GM19238 (cell line): ENCODE results near the gene MAN2A1.
"Not testable (repeated sequence)": the region's sequence is repeated elsewhere in the genome, so short reads cannot be mapped to it uniquely, and the experiment has no call there.

Experiments
- DNase-seq: peaks from one replicate; pipeline ENCODE4 v3.0.0; 2011; ENCODE audit warnings: low spot score; ENCODE audit not compliant: insufficient read length

Gene MAN2A1

DNA sequence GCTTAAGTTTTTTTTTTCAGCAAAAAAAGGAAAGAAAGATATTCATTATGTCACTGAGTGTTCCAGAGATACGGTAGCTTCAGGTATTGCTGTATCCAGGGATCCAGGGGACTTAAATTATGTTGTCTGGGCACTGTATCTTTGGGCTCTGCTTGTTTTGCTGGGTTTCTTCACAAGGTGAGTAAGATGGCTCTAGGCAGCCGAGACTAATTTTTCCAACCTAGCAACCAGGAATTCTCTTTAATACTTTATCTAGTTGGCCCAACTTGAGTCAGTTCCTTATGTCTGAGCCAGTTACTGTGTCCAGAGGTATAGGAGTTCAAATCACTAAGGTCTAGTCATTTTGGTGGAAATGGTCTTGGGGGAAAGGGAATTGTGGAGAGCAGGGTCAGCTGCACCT, 66.0 kb downstream of the MAN2A1 start:
- DNase-seq = no peak

DNA sequence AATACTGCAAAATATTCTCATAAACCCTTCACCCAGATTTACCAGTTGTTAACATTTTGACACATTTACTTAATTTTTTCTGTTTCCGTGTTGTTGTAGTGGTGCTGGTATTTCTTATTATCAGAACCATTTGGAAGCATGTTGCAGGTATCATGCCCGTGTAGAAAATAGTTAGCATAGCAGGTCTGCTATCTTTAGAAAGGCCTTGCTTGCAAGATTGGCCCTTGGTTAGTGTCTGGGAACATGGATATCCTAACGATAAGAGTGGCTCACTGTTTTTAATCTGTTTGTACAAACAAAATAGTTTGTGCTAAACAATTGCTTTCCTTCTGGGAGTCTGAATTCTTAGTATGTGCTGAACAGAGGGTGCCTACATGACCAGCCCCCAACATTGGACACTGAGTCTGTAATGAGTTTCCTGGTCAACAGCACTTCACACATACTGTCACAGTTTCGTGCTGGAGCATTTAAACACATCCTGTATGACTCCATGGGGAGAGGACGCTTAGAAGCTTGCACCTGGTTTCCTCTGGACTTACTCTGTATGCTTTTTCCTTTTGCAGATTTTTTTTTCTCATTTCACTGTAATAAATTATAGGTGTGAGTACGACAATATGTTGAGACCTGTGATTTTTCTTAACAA, 66.9 kb downstream of the MAN2A1 start:
- no peak for DNase-seq

DNA sequence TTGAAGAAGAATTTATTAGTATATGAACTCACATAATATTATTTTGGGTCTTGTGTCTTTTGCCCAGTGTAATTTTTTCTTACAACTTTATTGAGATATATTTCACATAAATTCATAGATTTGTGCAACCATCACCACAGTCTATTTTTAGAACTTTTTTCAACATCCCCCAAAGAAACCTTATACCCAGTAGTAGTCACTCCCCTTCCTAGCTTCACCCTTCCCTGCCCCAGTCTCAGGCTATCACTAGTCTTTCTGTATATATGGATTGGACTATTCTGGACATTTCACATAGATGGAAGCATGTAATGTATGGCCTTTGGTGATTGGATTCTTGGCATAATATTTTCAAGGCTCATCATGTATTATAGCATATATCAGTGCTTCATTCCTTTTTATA, 67.8 kb downstream of the MAN2A1 start:
- no peak for DNase-seq

- DNase-seq = no peak
Measured at GRCh38 chr5:109759306-109759705, 69.6 kb downstream of the MAN2A1 start.

GRCh38 chr5:109760130-109760529, 70.4 kb downstream of the MAN2A1 start:
- DNase-seq = not testable (repeated sequence)

GRCh38 chr5:109762821-109763220, 73.1 kb downstream of the MAN2A1 start:
- DNase-seq = no peak

GRCh38 chr5:109767184-109767995, 77.7 kb downstream of the MAN2A1 start:
- DNase-seq = no peak

- no peak for DNase-seq
Measured at GRCh38 chr5:109767997-109768396, 78.3 kb downstream of the MAN2A1 start.

GRCh38 chr5:109769597-109770291, 80.0 kb downstream of the MAN2A1 start:
- no peak for DNase-seq

GRCh38 chr5:109775130-109775529, 85.4 kb downstream of the MAN2A1 start:
- no peak for DNase-seq

DNA sequence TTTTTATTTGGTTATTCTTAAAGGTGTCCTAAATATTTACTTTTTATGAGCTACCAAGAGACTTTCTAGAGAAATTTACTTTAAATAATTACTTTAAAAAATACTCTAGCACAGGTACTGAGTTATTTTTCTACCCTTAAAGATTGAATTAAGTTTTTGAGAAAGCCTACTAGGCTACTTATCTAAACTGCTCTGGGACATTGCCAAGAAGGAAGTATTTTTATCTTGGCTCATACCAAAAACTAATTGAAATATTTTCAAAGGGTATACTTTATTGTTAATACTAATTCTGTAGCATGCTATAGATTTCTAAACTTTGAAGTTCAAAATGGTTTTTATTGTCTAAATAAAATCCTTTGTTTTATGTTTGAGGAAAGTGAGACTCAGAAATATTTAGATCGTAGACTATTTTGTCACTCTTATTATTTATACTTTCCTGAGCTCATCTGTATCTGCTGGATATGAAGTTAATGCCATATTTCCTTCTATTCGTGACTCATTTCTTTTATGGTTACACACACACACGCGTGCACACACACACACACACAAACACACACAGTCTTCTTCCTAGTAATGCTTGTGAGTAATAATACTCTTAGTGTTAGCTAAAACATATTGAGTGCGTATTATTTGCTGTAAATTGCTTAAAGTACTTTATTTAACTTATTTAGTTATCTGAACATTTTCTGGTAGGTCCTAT, 89.5 kb downstream of the MAN2A1 start:
- no peak for DNase-seq

DNA sequence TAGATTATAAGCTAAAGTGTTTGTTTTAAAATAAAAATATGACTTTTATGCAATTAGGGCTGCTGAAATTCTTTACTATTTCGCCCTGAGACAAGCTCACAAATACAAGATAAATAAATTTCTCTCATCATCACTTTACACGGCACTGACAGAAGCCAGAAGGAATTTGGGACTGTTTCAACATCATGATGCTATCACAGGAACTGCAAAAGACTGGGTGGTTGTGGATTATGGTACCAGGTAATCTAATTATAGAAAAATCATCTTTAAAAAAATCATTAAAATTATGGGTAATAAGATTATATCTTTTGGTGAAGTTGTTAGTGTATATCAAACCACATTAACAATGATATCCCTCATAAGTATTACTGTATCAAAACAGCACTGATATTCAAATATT, 95.0 kb downstream of the MAN2A1 start:
- DNase-seq = no peak

- no peak for DNase-seq
Measured at GRCh38 chr5:109786206-109786855, 96.6 kb downstream of the MAN2A1 start.

GRCh38 chr5:109788596-109788995, 98.9 kb downstream of the MAN2A1 start:
- DNase-seq = no peak

- DNase-seq = no peak
Measured at GRCh38 chr5:109792613-109793012, 102.9 kb downstream of the MAN2A1 start.

- DNase-seq = no peak
Measured at GRCh38 chr5:109803854-109804253, 114.1 kb downstream of the MAN2A1 start.

GRCh38 chr5:109805472-109805871, 115.7 kb downstream of the MAN2A1 start:
- DNase-seq = no peak

- no peak for DNase-seq
Measured at GRCh38 chr5:109805883-109806282, 116.2 kb downstream of the MAN2A1 start.

- no peak for DNase-seq
Measured at GRCh38 chr5:109812698-109813097, 123.0 kb downstream of the MAN2A1 start.

DNA sequence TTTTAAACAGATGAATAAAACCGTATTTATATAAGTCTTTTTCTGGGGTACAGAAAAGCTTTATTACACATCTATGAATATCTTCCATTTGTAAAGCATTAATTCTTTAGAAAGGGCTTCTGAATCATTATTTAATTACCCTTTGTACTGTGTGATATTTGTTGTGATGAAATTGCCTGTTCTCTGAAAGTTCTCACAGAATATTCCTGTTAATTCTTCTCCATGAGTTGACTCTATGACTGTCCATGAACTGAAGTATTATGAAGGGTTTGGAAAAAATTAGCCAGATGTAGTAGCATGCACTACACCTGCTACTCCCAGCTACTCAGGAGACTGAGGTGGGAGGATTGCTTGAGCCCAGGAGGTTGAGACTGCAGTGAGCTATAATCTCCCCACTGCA, 127.0 kb downstream of the MAN2A1 start:
- no peak for DNase-seq

GRCh38 chr5:109819878-109820277, 130.2 kb downstream of the MAN2A1 start:
- no peak for DNase-seq
